Testis (tissue), 3 donors: Measurements from ENCODE around the gene GRAP. TPM values are rescaled to one million over a fixed set of nuclear protein-coding genes. Genes with fewer than 3 reads are reported as not detected.

Experiments
- polyA plus RNA-seq: library from polyadenylated mRNA; stranded (reverse); fragments of 350-450 nt; fragmentation: Illumina TruSeq; extraction: RNeasy Lipid Tissue Mini Kit (QIAGEN cat#74804); gene quantifications from one replicate; pipeline ENCODE4 v1.2.3, GENCODE V29; 2014; ENCODE audit warnings: low read depth, low replicate concordance; ENCODE audit not compliant: insufficient read depth
- small RNA-seq, 2 donors: library from RNA; depleted of rRNA; stranded (forward); fragments of <200 nt; gene quantifications; one replicate each; pipeline ENCODE3, GENCODE V24; 2016
- total RNA-seq, 2 donors: library from RNA; depleted of rRNA; stranded (reverse); fragments of >200 nt; gene quantifications; one replicate each; pipeline ENCODE4 v1.2.3, GENCODE V29; 2016

GRAP gene
- total and polyA plus RNA-seq, 3 donors from 2014 or later, result 5.3 to 13.2 (median 7.2) TPM

Small RNA genes within 50 kb of the gene (small RNA-seq; reads per million reads assigned to genes)
- gene AC090286.3, result 0 reads per million in 2 donors

Other genes with a start within 250 kb of the GRAP start
- gene PRPSAP2, start 188.8 kb downstream of the GRAP start, total RNA-seq, result 10 to 100 TPM; 55.4 to 56.1 TPM
- gene PRPSAP2, start 188.8 kb downstream of the GRAP start, polyA plus RNA-seq, result 42.8 TPM
- gene SLC5A10, start 94.8 kb downstream of the GRAP start, total RNA-seq, result 1 to 10 TPM; 1.1 TPM
- gene SLC5A10, start 94.8 kb downstream of the GRAP start, polyA plus RNA-seq, result 0.98 TPM
- gene FAM83G, start 42.2 kb downstream of the GRAP start, total RNA-seq, result 1 to 10 TPM; 4.6 to 4.7 TPM
- 2.5 TPM for gene FAM83G, start 42.2 kb downstream of the GRAP start, polyA plus RNA-seq
- 1 to 10 TPM; 2.0 to 2.2 TPM for gene GRAPL, start 80.6 kb upstream of the GRAP start, total RNA-seq
- 9.5 TPM for gene GRAPL, start 80.6 kb upstream of the GRAP start, polyA plus RNA-seq
- 10 to 100 TPM; 60.0 to 66.5 TPM for gene EPN2, start 190.4 kb upstream of the GRAP start, total RNA-seq
- 61.1 TPM for gene EPN2, start 190.4 kb upstream of the GRAP start, polyA plus RNA-seq